Suprapubic skin (tissue), 4 donors: ENCODE results near the gene HEATR5A.
"Not testable (repeated sequence)": the region's sequence is repeated elsewhere in the genome, so short reads cannot be mapped to it uniquely, and the experiment has no call there.

Experiments used
- POLR2A ChIP-seq, 2 donors: fragments of 450-650 bp; IDR thresholded peaks; one replicate each; pipeline ENCODE4 v1.6.1; 2017; ENCODE audit warnings: antibody characterized with exemption in 2 of 2, mild to moderate bottlenecking in 2 of 2, moderate library complexity in 2 of 2
- POLR2AphosphoS5 ChIP-seq, 3 donors: sonication (generic); formaldehyde crosslinking; IDR thresholded peaks; one replicate each; pipeline ENCODE4 v1.6.1; 2017; ENCODE audit warnings: antibody characterized with exemption in 3 of 3

GRCh38 chr14:31331395-31331794, 89.0 kb downstream of the HEATR5A start:
- TF ChIP-seq POLR2AphosphoS5, POLR2A (IDR thresholded peaks at IDR 0.05): not testable (repeated sequence)
